Measurements from ENCODE around the gene EPX. TPM values are rescaled to one million over a fixed set of nuclear protein-coding genes. Genes with fewer than 3 reads are reported as not detected.

EPX gene
- total RNA-seq, 2 experiments from 2014 or later, result not detected

- H3K36me3 ChIP-seq (ENCODE audit: insufficient read depth, low read length), result no peaks in the 10 kb centered on the region
- H3K4me3 ChIP-seq (ENCODE audit: low read length), result no peak overlapping the region
- H3K27me3 ChIP-seq (ENCODE audit: control insufficient read depth in 1 of 2, insufficient read depth in 2 of 2, low read length in 2 of 2), result no peaks in the 10 kb centered on the region
- ChIA-PET CTCF (interaction anchor here (1.3 kb wide), 1 partner anchor 19 kb away, joined by 3 read pairs; no protein-coding TSS in a partner anchor), POLR2A (interaction anchor here (0.6 to 2.8 kb wide), 10 partner anchors 11 to 304 kb away, joined by 3 to 21 read pairs (median 6); partner anchors contain the start of genes DYNLL2, MRPS23, OR4D2 and SRSF1)
- intact Hi-C loops (cut with DNase I, micrococcal nuclease), result loop anchor here in 1 of 2 experiments (2.0 kb wide), 1 partner anchor 19 kb away; no protein-coding TSS in a partner anchor
- DNase-seq (peak in 3 of 14 experiments; percentile 10 to 28 (median 13)), ATAC-seq (ENCODE audit: poor library complexity) (no peak)
- no peak for TF ChIP-seq CTCF (IDR thresholded peaks at IDR 0.05)
- Mint-ChIP-seq H3K9me3 (peaks cover 16% of the 10 kb centered on the region), H3K4me3 (peak overlapping the region; percentile 73), H3K27ac (peak overlapping the region; percentile 92), H3K36me3 (ENCODE audit: low read depth) (peaks cover 37% of the 10 kb centered on the region), H3K4me1 (ENCODE audit: low read depth) (peaks cover 90% of the 10 kb centered on the region), H3K27me3 (no peaks in the 10 kb centered on the region)
- H3K9me3 ChIP-seq (ENCODE audit: control insufficient read depth in 1 of 2, insufficient read depth in 1 of 2, low read length in 2 of 2), result no peaks in the 10 kb centered on the region
- peaks cover 70% of the 10 kb centered on the region for H3K4me1 ChIP-seq (ENCODE audit: insufficient read depth, low read length)
- peak overlapping the region; percentile 64 to 82 for H3K27ac ChIP-seq (ENCODE audit: low read depth in 1 of 2, low read length in 2 of 2)
These were observed 38.9 kb upstream of the EPX start for GRCh38 chr17:58153671-58154070.

DNA sequence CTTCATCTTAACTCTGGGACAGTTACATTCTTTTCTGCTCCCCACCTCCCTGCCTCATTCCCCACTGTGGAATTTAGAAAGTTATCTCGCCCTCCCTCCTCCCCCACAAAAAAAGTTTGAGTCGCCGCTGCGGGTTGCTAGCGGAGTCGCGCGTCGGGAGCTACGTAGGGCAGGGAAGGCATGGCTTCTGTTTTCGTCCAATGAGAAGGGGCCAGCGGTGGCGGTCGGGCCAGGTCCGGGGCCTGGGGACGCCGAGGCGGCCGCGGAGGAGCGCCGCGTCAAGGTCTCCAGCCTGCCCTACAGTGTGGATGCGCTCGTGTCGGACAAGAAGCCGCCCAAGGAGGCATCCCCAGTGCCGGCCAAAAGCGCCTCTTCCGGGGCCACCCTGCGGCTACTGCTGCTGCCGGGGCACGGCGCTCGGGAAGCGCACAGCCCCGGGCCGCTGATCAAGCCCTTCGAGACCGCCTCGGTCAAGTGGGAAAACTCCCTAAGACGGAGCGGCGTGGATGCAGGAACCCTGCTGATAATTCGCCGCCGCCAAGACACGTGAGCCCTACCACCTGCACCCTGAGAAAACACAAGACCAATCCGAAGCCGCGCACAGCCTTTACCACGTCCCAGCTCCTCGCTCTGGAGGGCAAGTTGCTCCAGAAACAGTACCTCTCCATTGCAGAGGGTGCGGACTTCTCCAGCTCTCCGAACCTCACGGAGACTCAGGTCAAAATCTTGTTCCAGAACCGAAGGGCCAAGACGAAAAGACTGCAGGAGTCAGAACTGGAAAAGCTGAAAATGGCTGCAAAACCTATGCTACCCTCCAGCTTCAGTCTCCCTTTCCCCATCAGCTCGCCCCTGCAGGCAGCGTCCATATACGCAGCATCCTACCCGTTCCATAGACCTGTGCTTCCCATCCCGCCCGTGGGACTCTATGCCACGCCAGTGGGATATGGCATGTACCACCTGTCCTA lies 35.4 kb upstream of the EPX start:
- Histone ChIP-seq H3K27me3 (ENCODE audit: control insufficient read depth in 1 of 2, insufficient read depth in 2 of 2, low read length in 2 of 2) (no peaks in the 10 kb centered on the region), H3K36me3 (ENCODE audit: insufficient read depth, low read length) (no peaks in the 10 kb centered on the region), H3K4me3 (ENCODE audit: low read length) (peak overlapping the region; percentile 76), H3K9me3 (ENCODE audit: control insufficient read depth in 1 of 2, insufficient read depth in 1 of 2, low read length in 2 of 2) (no peaks in the 10 kb centered on the region), H3K27ac (ENCODE audit: low read depth in 1 of 2, low read length in 2 of 2) (peak overlapping the region; percentile 75 to 86), H3K4me1 (ENCODE audit: insufficient read depth, low read length) (peaks cover 55% of the 10 kb centered on the region)
- ChIA-PET POLR2A (interaction anchor here (0.6 to 2.2 kb wide), 9 partner anchors 8 to 475 kb away, joined by 3 to 26 read pairs (median 3); partner anchors contain the start of genes DYNLL2, HSF5 and SRSF1), CTCF (no interaction called here)
- Mint-ChIP-seq H3K27me3 (no peaks in the 10 kb centered on the region), H3K36me3 (ENCODE audit: low read depth) (peaks cover 18% of the 10 kb centered on the region), H3K4me1 (ENCODE audit: low read depth) (peaks cover 84% of the 10 kb centered on the region), H3K9me3 (peaks cover 14% of the 10 kb centered on the region), H3K27ac (peak overlapping the region; percentile 92), H3K4me3 (peak overlapping the region; percentile 91)
- no peak for TF ChIP-seq CTCF (IDR thresholded peaks at IDR 0.05)
- intact Hi-C loops (cut with DNase I, micrococcal nuclease), result loop anchor here in 1 of 2 experiments (5.0 kb wide), 1 partner anchor 60 kb away; the partner anchor contains the start of gene MKS1
- DNase-seq (peak; percentile 28 to 82 (median 45)), ATAC-seq (ENCODE audit: poor library complexity) (peak; percentile 50)

GRCh38 chr17:58158181-58158580 lies 34.3 kb upstream of the EPX start:
- intact Hi-C loops (cut with DNase I, micrococcal nuclease), result loop anchor here in 1 of 2 experiments (5.0 kb wide), 1 partner anchor 59 kb away; the partner anchor contains the start of gene MKS1
- Histone ChIP-seq H3K36me3 (ENCODE audit: insufficient read depth, low read length) (no peaks in the 10 kb centered on the region), H3K27me3 (ENCODE audit: control insufficient read depth in 1 of 2, insufficient read depth in 2 of 2, low read length in 2 of 2) (no peaks in the 10 kb centered on the region), H3K4me3 (ENCODE audit: low read length) (peak overlapping the region; percentile 76), H3K4me1 (ENCODE audit: insufficient read depth, low read length) (peaks cover 45% of the 10 kb centered on the region), H3K9me3 (ENCODE audit: control insufficient read depth in 1 of 2, insufficient read depth in 1 of 2, low read length in 2 of 2) (no peaks in the 10 kb centered on the region), H3K27ac (ENCODE audit: low read depth in 1 of 2, low read length in 2 of 2) (no peak overlapping the region)
- Mint-ChIP-seq H3K4me3 (no peak overlapping the region), H3K36me3 (ENCODE audit: low read depth) (peaks cover 15% of the 10 kb centered on the region), H3K4me1 (ENCODE audit: low read depth) (peaks cover 79% of the 10 kb centered on the region), H3K27ac (peak overlapping the region; percentile 92), H3K27me3 (no peaks in the 10 kb centered on the region), H3K9me3 (peaks cover 11% of the 10 kb centered on the region)
- POLR2A ChIA-PET, result interaction anchor here (2.2 kb wide), 1 partner anchor 12 kb away, joined by 26 read pairs; no protein-coding TSS in a partner anchor
- CTCF ChIA-PET, result no interaction called here
- DNase-seq (no peak), ATAC-seq (ENCODE audit: poor library complexity) (no peak)
- TF ChIP-seq CTCF (IDR thresholded peaks at IDR 0.05), result no peak
